CD1c-positive myeloid dendritic cell (primary cell): ENCODE results near the gene ANKRD65.

ENCODE experiments used
- DNase-seq: peaks from one replicate; pipeline ENCODE4 v3.0.0-alpha.2; 2016; ENCODE audit errors: extremely low spot score

The ANKRD65 gene

DNA sequence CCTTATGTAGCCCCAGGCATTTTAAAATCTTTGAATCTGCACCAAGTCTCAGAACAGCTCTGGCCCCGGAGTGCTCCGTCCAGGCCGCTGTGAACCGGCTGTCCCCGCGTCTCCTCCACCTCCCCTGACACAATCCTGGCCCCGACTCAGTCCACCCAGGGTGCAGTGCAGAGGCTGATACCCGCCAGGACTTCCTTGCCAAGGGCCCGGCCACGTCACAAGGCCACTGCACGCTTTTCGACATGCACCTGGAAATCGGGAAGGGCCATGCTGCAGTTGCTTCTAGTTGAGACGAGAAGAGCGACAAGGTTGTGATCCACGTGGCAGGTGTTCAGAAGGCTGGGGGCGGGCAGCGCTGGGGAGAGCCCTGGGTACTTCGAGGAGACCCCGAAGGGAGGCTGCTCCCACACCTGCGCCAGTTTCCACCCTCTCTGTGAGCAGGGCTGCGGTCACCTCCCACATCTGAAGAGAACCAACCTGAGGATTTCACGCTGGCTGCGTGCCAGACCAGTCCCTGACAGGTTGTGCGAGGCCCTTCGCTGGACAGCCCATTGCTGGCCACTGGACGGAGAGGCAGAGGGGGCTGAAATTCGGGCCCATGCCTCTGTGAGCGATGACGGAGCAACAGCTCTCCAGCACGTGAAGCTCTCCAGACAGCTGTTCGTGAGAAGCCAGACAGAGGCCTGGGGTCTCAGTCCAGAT lies 21.1 kb upstream of the ANKRD65 start:
- DNase-seq = no peak

DNA sequence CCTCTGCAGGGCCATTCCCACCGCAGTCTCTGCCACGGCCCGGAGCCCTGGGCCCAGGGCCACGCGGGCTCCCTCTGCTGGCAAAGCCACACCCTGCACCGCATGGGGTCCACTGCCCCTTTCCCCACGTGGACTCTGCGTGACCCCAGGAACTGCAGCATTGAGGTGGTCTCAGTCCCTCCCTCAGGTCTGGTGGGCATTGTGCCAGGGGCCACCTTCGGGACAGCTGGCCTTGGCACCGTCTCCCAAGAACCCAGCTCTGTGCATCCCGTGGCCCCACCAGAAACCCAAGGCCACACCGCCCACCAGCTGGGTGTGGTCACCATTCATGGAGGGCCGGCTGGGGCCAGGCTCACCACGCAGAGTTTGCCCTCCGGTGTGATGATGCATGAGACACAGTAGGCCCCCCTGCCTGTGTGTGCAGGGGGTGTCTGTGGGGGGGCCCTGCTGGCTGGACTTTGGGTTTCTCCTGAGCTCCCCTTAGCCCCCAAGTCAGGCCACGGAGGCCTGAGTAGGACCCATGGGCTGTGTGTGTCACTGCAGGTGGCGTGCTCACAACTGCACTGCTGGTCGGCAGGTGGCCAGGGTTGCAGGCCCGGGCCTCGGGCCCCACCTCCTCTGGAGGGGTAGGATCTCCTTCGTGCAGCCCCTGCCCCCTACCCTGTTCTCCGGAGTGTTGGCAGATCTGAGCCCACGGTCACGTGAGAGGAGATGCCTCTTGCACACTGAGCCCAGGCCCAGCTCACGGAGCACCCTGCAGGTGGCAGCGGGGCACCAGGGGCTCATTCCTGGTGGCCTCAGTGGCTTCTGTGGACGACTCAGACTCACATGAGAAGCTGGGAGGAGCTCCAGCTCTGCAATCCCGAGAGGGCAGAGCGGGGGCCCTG lies 20.2 kb upstream of the ANKRD65 start:
- peak; percentile 64 for DNase-seq

DNA sequence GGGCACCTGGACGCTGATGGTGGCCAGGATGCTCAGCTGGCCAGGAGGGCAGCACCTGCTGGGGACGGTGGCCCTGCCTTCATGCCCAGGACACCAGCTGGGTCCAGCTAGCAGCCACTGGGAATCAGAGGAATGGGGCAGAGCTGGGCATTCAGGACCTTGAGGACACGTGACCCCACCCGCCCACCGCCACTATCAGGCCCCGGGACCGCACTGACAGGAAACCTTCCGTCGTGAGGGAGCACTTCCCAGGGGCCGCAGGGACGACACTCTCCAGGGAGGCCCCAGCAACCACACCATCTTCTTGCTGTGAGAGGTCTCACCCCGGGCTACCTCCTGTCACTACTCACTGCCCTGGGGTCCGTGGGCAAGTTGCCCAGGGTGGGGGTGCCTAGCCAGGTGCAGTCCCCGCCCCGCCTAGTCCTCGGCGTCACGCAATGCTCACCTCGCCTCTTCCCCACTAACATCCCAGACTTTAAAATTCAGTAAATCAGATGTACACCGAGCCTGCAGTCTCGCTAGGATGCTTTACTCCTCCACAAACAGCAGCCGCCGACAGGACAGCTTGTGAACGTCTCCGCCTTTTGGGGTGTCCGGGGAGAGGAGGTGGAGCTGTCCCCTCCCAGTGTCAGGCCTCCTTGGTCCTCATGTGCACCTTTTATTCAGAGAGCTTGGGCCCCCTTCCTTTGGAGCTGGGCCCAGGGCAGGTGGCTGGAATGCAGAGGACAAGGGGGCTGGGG lies 19.4 kb upstream of the ANKRD65 start:
- no peak for DNase-seq

DNA sequence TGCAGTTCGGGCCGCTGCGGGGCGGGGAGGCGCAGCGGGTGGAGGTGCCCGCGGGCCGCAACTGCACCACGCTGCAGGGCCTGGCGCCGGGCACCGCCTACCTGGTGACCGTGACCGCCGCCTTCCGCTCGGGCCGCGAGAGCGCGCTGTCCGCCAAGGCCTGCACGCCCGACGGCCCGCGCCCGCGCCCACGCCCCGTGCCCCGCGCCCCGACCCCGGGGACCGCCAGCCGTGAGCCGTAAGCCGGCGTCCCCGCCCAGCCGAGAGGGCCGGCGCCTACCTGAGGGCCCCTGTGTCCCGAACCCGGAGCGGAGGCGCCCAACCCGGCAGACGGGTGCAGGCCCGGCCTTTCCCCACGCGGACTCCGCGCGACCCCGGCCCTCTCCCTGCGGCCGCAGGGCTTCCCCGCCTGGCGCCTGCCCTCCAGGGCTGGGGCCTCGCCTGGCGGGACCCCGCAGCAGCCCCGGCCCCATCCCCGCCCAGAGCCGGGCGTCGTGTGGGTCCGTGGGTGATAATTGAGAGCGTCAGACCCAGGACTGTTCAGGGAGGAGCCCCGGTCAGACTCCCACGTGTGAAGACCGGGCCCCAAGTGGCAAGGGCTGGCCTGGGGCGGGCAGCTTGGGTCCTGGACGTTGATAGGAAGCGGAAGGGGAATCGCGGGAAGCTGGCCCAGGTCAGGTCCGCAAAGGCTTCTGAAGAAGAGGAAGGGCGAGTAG lies 18.6 kb upstream of the ANKRD65 start:
- no peak for DNase-seq

DNA sequence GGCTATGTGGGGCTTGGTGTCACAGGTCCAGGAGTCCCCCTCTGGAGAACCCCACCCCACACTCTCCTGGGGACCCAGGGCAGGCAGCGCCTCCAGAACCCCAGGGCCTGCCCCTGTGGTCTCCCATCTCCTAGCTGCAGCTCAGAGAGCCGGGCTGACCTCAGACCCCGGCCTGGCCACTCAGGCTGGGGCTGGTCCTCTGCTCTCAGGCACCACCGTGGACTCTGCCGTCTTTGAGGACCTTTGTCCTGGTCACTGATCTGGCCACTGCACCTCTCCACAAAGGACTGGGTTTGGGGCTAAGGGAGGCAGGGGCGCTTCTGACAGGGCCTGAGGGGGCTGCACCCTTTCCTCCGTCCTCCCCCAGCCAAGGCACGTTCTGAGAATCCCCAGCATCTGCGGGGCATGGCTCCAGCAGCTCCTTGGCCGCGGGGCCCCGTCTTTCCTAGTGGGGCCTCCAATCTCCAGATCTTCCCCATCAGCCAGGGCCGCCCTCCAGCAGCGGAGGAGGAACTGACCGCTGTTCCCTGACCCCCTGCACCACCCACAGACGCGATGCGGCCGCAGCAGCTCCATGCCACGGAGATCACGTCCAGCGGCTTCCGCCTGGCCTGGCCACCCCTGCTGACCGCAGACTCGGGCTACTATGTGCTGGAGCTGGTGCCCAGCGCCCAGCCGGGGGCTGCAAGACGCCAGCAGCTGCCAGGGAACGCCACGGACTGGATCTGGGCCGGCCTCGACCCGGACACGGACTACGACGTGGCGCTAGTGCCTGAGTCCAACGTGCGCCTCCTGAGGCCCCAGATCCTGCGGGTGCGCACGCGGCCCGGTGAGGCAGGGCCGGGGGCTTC lies 17.7 kb upstream of the ANKRD65 start:
- DNase-seq = no peak

DNA sequence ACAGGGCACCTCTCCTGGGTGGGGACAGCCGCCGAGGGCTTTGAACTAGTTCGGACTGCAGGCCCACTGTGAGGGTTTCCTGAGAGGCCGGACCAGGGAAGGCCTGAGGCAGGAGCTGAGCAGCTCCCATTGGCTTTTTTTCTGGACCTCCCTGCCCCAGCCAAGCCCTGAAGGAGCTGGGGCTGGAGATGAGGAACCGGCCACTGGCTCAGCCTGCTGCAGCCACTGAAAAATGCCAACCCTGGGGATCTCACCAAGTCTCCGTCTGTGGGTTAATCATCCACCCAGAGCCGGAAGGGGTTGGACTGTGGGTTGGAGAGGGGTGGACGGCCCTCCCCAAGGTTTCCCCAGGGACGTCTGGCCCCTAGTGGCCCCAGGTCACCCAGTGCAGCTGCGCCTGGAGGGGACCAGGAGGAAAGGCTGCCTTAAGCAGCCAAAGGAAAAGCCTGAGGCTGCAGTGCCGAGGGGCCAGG lies 16.9 kb upstream of the ANKRD65 start:
- no peak for DNase-seq

DNA sequence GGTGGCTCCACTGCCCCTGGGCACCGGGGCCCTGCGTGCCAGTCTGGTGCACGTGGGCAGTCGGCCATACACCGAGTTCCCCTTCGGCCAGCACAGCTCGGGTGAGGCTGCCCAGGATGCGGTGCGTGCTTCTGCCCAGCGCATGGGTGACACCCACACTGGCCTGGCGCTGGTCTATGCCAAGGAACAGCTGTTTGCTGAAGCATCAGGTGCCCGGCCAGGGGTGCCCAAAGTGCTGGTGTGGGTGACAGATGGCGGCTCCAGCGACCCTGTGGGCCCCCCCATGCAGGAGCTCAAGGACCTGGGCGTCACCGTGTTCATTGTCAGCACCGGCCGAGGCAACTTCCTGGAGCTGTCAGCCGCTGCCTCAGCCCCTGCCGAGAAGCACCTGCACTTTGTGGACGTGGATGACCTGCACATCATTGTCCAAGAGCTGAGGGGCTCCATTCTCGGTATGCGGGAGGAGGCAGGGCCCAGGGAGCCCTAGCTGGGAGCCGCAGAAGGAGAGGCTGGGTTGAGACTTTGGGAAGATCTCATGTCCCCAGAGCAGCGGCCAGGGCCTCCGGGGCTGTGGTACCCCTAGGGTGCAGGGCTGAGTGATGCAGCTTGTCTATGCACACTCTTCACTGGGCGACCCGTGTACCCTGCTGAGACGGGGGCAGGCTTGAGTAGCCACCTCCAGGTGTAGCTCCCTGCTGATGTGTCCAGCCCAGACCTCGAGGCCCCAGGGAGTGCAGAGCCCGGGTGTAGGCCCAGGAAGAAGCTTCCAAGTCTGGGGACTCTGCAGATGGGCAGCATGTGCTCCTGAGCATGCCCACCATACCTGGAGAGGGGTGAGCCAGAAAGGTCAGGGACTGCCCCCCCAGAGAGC lies 16.2 kb upstream of the ANKRD65 start:
- no peak for DNase-seq

DNA sequence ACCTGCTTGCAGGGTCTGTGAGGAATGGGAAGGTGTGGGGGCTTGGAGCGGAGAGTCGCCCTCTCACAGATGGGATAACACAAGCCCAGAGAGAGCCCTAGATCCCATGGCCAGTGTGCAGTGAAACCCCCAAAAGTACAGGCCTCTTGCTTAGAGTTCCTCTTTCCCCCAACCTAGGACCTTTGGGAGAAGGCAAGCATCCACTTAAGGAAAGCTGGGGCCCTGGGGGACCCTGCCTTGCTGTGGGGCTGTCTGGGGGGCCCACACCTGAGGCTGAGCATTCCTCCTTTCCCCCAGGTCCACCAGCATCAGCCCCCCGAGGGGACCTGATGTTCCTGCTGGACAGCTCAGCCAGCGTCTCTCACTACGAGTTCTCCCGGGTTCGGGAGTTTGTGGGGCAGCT lies 15.6 kb upstream of the ANKRD65 start:
- DNase-seq = no peak

DNA sequence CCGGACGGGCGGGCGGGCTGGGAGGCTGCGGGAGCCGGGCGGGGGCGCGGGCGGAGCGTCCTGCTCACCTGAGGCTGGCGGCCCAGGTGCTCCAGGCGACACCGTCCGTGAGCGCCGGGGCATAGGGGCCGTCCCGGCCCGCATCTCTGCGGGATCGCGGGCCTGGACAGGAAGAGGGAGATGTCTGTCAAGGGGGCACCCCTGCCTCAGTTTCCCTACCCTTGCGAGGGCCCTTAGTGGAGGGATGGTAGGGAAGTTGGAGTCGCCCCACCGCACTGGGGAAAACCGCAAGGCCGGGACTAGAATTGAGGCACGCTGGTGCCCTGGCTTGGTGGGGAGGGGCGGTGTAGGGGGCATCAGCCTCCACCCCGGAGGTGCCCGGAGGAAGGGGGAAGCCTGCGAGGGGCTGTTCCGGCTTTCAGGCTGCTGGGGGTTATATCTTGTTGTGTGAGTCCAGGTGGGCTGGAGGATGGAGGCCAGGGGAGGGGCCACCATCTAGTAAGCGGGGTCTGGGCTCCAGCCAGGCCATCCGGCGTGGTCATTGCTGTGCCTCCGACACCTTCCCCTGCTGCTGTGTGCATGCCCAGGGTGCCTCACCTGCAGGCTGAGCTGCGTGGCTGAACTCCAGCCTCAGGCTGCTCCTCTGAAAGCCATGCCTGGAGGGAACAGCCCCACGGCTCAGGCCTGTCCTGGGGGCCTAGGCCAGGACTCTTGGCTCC lies 15.0 kb upstream of the ANKRD65 start:
- no peak for DNase-seq

DNA sequence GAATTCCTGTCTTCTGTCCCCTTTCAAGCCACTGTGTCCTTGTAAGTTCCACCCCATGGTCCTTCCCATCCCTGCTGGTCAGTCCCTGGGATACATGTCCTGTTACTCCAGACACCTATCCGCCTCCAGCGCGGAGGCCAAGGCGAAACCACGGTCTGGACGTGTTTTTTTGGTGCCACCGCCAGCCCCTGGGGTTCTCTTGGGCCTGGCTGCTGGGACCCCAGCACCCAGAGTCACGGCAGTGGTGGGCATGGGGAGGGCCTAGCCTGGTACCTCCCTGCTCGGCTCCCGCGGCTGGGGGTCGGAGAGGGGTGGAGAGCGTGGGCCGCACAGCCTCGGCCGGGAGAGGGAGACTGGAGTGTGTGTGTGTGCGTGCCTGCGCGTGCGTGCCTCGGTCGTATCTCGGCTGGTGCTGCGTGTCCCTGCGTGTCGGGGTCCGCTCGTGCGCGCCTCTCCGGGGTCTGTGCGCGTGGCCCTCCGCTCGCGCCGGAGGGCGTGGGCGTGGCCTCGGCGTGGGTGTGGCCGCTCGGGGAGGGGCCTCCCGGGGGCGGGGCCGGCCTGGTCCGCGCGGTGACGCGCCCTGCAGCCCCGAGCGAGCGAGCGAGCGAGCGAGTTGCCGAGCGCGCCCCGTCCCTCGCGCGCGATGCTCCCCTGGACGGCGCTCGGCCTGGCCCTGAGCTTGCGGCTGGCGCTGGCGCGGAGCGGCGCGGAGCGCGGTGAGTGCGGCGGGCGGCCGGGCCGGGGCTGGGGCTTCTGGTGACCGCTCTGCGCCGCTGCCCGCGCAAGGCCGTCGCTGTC lies 14.2 kb upstream of the ANKRD65 start, which contains the start of gene VWA1:
TSS of gene VWA1 (plus strand) at position 585 of the 798 bp plus-strand sequence. CDS start at position 644, 59 bp downstream.
- peak; percentile 67 for DNase-seq

DNA sequence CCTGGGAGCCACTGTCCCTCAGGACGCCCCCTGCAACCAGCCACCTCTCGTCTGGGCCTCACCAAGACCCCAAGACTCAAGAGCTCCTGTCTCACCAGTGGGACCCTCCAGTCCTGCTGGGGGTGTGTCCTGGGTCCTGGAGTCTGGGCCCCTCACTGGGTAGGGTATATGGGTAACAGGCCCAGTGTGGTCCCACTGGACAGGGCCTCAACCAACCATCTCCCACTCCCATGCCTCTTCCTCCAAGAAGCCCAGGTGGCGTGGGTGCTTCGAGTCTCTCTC lies 13.7 kb upstream of the ANKRD65 start:
- DNase-seq = no peak

DNA sequence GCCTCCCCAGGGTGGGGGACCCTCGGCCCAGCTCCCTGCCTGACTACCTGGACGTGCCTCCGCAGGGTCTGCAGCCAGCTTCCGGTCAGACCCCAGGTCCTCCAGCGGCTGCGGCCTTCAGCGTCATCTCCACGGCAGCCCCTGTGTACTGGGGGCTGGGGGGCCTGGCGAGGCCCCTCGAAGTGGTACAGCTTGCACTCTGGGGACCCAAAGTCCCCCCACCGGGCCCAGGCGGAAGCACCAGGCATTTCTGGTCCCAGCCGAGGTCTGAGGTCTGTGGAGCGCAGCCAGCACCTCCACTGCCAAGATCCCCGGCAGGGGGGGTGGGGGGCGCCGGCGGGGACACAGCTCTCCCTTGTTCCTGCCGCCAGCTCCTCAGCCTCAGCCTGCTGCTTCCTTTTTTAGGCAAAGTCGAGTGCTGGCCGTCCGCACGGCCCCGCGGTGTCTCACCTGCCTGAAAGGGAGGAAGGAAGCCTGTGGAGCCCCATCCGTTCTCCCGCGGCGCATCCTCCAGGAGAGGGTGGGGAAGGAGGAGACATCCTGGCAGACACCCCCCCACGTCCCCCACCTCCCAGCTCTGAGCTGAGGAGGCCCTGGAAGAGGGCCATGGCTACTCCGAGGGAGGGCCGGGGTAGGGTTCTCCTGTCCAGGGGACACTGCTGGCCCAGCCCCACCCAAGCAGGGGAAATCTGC lies 13.2 kb upstream of the ANKRD65 start:
- no peak for DNase-seq

DNA sequence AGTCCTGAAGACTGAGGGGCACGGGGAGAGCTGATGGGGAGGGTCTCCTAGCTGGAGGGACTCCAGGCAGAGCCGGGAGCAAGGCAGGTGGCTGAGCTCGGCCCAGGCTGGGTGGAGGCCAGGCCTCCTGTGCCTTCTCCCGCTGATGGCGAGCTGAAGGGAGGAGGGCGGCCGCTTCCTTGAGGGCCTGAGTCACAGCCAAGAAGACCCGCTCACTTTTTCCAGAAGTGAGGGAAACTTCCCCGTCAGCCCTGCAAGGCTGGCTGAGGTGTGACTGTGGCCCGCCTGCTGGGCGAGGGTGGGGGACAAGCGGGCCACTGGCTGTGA lies 12.7 kb upstream of the ANKRD65 start:
- DNase-seq = peak; percentile 16

DNA sequence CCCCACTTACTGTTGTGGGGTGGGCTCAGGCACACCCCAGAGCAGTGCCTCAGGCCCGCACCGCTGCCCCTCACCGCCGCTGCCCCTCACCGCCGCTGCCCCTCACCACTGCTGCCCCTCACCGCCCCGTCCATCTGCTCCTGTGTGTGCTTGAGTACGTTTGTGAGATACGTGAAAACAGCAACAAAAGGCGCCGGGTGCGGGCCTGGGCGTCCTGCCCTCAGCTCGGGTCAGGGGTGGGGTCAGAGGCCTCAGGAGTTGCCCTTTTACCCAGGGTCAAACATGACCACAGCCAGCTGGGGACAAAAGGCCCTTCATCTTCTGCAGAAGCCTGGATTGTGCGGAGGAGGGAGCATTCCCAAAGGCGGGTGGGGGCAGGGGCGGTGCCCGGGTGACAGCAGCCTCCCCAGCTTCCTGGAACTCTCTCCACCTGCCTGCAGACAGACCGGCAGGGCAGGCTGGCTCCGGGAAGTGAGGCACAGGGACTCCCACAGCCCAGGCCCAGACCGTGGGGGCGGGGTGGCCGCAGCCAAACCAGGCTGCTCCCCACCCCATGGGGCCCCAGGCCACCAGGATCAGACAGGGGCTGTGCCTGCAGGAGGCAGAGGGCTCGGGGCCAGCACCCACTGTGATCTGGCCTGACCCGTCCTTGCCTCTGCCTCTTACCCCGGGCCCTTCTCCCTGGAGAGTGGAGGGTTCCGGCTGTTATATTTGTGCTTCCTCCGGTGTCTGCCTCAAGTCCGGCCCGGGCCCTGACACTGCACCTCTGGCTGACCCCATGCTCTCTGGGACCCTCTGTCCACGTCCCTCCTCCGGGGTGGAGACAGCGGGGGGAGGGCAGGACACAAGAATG lies 12.1 kb upstream of the ANKRD65 start:
- peak; percentile 10 for DNase-seq

DNA sequence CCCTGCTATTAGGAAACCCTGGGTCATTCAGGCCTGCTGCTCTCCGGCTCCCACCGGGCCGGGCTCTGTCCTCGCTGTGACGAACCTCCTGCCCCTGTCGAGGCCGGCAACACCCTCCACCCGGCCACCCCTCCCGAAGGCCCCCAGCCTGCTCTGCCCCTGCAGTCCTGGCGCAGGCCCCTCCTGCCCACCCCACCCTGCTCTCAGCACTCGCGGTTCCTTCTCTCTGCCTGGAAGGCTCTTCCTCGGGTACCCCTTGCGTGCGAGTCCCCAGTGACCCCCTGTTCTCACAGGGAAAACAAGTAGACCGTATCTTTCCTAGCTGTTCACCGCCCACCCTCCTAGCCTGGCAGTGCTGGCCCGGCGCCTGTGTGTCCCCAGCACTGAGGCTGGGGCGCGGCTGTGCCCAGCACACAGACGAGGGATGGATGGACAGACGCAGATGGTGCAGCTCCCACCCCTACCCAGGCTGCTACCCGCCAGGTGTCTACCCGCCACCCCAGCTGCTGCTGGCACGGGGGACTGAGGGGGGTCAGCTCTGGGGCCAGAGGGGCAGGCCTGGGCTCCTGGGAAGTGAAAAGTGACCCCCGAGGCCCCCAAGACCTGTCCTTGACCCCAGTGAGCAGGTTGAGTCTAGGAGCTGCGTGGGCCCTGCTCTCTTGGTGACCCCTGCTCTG lies 11.3 kb upstream of the ANKRD65 start:
- DNase-seq = no peak

DNA sequence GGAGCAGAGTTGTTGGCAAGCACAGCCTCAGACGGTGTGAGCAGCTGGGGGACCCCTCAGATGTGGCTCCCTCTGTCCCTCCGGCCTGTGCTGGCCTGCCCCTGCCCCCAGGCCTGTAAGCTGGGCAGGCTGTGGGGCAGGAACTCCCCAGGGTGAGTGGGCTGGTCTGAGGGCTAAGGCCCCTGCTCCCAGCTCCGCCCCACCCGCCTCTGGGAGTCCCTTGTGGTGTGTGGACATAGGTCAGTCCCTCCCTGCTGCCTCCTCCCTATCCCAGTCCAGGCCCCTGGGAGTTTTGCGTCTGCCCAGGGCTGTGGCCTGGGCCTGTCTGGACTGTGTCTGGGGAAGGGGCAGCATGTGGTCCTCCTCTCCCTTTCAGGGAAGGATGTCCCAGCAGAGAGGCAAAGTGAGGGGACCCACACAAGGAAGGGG lies 10.8 kb upstream of the ANKRD65 start:
- DNase-seq = no peak
